H1 (cell line): ENCODE measurements around the gene TBC1D22A. TPM values are rescaled to one million over a fixed set of nuclear protein-coding genes. Genes with fewer than 3 reads are reported as not detected.

Source experiments
- CTCF ChIA-PET: fragments of 300-600 bp; sonication (Branson Sonifier 250); formaldehyde crosslinking; loops from one replicate; lab custom pipeline; 2021; ENCODE audit not compliant: partially characterized antibody; lab: Charles Lee
- POLR2A ChIA-PET: fragments of 300-600 bp; sonication (Branson Sonifier 250); formaldehyde crosslinking; loops from one replicate; lab custom pipeline; 2021; ENCODE audit warnings: inconsistent platforms; ENCODE audit not compliant: partially characterized antibody; lab: Charles Lee
- DNase-seq, 2 experiments: peaks; one replicate each; pipeline versions ENCODE4 v3.0.0 to v3.0.0-alpha.2; 2010 to 2022; ENCODE audit warnings: low spot score in 2 of 2, low read depth in 1 of 2, mixed read lengths in 1 of 2
- FAIRE-seq: peaks from 2 replicates; lab custom pipeline; 2011; peaks lifted over from hg19 to GRCh38; lab: Jason Lieb, UNC
- H2AFZ ChIP-seq: 2 replicates; pipeline ENCODE4 v1.8.1; 2012; ENCODE audit warnings: low read length, inconsistent platforms
- H2AK5ac ChIP-seq: 2 replicates; pipeline ENCODE4 v1.6.1; 2013; ENCODE audit warnings: low read depth, low read length
- H2BK120ac ChIP-seq: replicated peaks from 2 replicates; pipeline ENCODE3; 2013; ENCODE audit warnings: low read depth, low read length, inconsistent platforms
- H2BK12ac ChIP-seq: 2 replicates; pipeline ENCODE4 v1.6.1; 2013; ENCODE audit warnings: low read depth, low read length
- H2BK15ac ChIP-seq: 2 replicates; pipeline ENCODE4 v1.6.1; 2013; ENCODE audit warnings: low read length
- H2BK20ac ChIP-seq: 2 replicates; pipeline ENCODE4 v1.6.1; 2013; ENCODE audit warnings: low read length
- H2BK5ac ChIP-seq: 2 replicates; pipeline ENCODE4 v1.6.1; 2013; ENCODE audit warnings: low read depth, low read length
- H3K14ac ChIP-seq: 2 replicates; pipeline ENCODE4 v1.6.1; 2013; ENCODE audit warnings: inconsistent platforms; ENCODE audit not compliant: insufficient read length
- H3K18ac ChIP-seq: 2 replicates; pipeline ENCODE4 v1.6.1; 2013; ENCODE audit warnings: low read length; ENCODE audit errors: extremely low read depth
- H3K23ac ChIP-seq: 2 replicates; pipeline ENCODE4 v1.6.1; 2013; ENCODE audit warnings: inconsistent platforms; ENCODE audit not compliant: insufficient read length
- H3K23me2 ChIP-seq: 2 replicates; pipeline ENCODE4 v1.6.1; 2013; ENCODE audit warnings: low read depth, low read length
- H3K27ac ChIP-seq: 2 replicates; pipeline ENCODE4 v1.6.1; 2011; ENCODE audit warnings: low read depth, low read length, inconsistent platforms
- H3K27me3 ChIP-seq, 4 experiments: replicated peaks in 1 of 4; 1 replicate in 1 of 4; 2 replicates in 3 of 4; pipeline versions ENCODE4 v1.6.1 to v1.8.1; 2011 to 2013; ENCODE audit warnings: low read length in 3 of 4, mild to moderate bottlenecking in 3 of 4, inconsistent platforms in 2 of 4, mixed read lengths in 2 of 4, moderate library complexity in 1 of 4; ENCODE audit not compliant: control insufficient read depth in 3 of 4, insufficient read depth in 3 of 4; ENCODE audit errors: extremely low read depth in 1 of 4
- H3K36me3 ChIP-seq, 4 experiments: 2 replicates each; pipeline versions ENCODE4 v1.6.1 to v1.8.1; 2011 to 2013; ENCODE audit warnings: mild to moderate bottlenecking in 4 of 4, low read length in 3 of 4, moderate library complexity in 2 of 4, control low read depth in 1 of 4, inconsistent platforms in 1 of 4; ENCODE audit not compliant: insufficient read depth in 4 of 4, control insufficient read depth in 2 of 4
- H3K4ac ChIP-seq: replicated peaks from 2 replicates; pipeline ENCODE3; 2013; ENCODE audit warnings: low read length, low read depth, mixed read lengths, inconsistent platforms; ENCODE audit not compliant: insufficient read length
- H3K4me1 ChIP-seq, 4 experiments: replicated peaks in 1 of 4; 1 replicate in 1 of 4; 2 replicates in 3 of 4; pipeline versions ENCODE4 v1.6.1 to v1.8.1; 2011 to 2013; ENCODE audit warnings: low read length in 3 of 4, inconsistent platforms in 2 of 4, mixed read lengths in 1 of 4; ENCODE audit not compliant: insufficient read depth in 4 of 4, control insufficient read depth in 3 of 4
- H3K4me2 ChIP-seq, 2 experiments: 2 replicates each; pipeline versions ENCODE4 v1.6.1 to v1.8.1; 2011 to 2013; ENCODE audit warnings: low read depth in 2 of 2, low read length in 2 of 2, control low read depth in 1 of 2, inconsistent platforms in 1 of 2, mild to moderate bottlenecking in 1 of 2; ENCODE audit not compliant: insufficient read depth in 1 of 2
- H3K4me3 ChIP-seq, 4 experiments: fragments of 200-600, 300-600 bp in 1 of 4; sonication (generic), shearing (Covaris generic), sonication (Bioruptor Twin) in 1 of 4; 2 replicates each; pipeline versions ENCODE4 v1.5.1 to v1.8.1; 2011 to 2016; ENCODE audit warnings: low read length in 4 of 4, low read depth in 3 of 4, control low read depth in 2 of 4, inconsistent platforms in 2 of 4, mild to moderate bottlenecking in 2 of 4, mixed read lengths in 1 of 4, moderate library complexity in 1 of 4; ENCODE audit not compliant: insufficient read depth in 2 of 4; ENCODE audit errors: extremely low read depth in 1 of 4
- H3K56ac ChIP-seq: replicated peaks from 2 replicates; pipeline ENCODE3; 2013; ENCODE audit warnings: low read depth, mild to moderate bottlenecking, mixed read lengths, low read length, inconsistent platforms; ENCODE audit not compliant: insufficient read length
- H3K79me1 ChIP-seq: 2 replicates; pipeline ENCODE4 v1.6.1; 2013; ENCODE audit warnings: low read depth, low read length, control low read depth
- H3K79me2 ChIP-seq, 2 experiments: 2 replicates each; pipeline versions ENCODE4 v1.6.1 to v1.8.1; 2012 to 2013; ENCODE audit warnings: low read length in 2 of 2, mild to moderate bottlenecking in 2 of 2, inconsistent platforms in 1 of 2; ENCODE audit not compliant: insufficient read depth in 2 of 2, control insufficient read depth in 1 of 2
- H3K9ac ChIP-seq, 4 experiments: replicated peaks in 1 of 4; 1 replicate in 1 of 4; 2 replicates in 3 of 4; pipeline versions ENCODE4 v1.6.1 to v1.8.1; 2011 to 2013; ENCODE audit warnings: low read depth in 3 of 4, low read length in 3 of 4, control low read depth in 2 of 4, mild to moderate bottlenecking in 2 of 4, moderate library complexity in 2 of 4, inconsistent platforms in 1 of 4; ENCODE audit errors: extremely low read depth in 1 of 4
- H3K9me3 ChIP-seq, 2 experiments: 2 replicates each; pipeline versions ENCODE4 v1.6.1 to v1.8.1; 2012 to 2013; ENCODE audit warnings: mild to moderate bottlenecking in 2 of 2, moderate library complexity in 2 of 2, control low read depth in 1 of 2, inconsistent platforms in 1 of 2, low read depth in 1 of 2, low read length in 1 of 2, mixed read lengths in 1 of 2; ENCODE audit not compliant: insufficient read depth in 2 of 2
- H4K20me1 ChIP-seq, 2 experiments: replicated peaks in 1 of 2; 2 replicates each; pipeline versions ENCODE3 to v1.8.1; 2011 to 2013; ENCODE audit warnings: inconsistent platforms in 2 of 2, low read length in 2 of 2, mild to moderate bottlenecking in 1 of 2; ENCODE audit not compliant: insufficient read depth in 2 of 2, control insufficient read depth in 1 of 2
- H4K5ac ChIP-seq: 2 replicates; pipeline ENCODE4 v1.6.1; 2013; ENCODE audit warnings: low read length, low read depth, mixed read lengths, inconsistent platforms; ENCODE audit not compliant: insufficient read length
- H4K8ac ChIP-seq: 2 replicates; pipeline ENCODE4 v1.8.0; 2013; ENCODE audit warnings: mild to moderate bottlenecking, moderate library complexity, low read length, inconsistent platforms; ENCODE audit not compliant: insufficient read depth; ENCODE audit errors: extremely low read depth
- H4K91ac ChIP-seq: replicated peaks from 2 replicates; pipeline ENCODE3; 2013; ENCODE audit warnings: low read length, mixed read lengths, inconsistent platforms; ENCODE audit not compliant: insufficient read length
- EZH2 ChIP-seq: fragments of 200-600 bp; sonication (generic); IDR thresholded peaks from 2 replicates; pipeline ENCODE4 v1.7.1; 2012; ENCODE audit warnings: low read depth, mild to moderate bottlenecking, moderate library complexity, low read length, inconsistent platforms; ENCODE audit not compliant: severe bottlenecking
- KDM1A ChIP-seq: fragments of 200-600, 300-600 bp; sonication (generic); IDR thresholded peaks from 2 replicates; pipeline ENCODE4 v1.7.1; 2016; ENCODE audit warnings: mild to moderate bottlenecking, low read length, borderline replicate concordance
- WGBS, 2 experiments: shearing (Covaris generic) in 1 of 2; methylation state at CpG; one replicate each; pipeline versions ENCODE4 v1.1.6 to v1.1.7; 2013 to 2015; ENCODE audit warnings: low lambda C conversion rate in 2 of 2, mixed read lengths in 2 of 2, inconsistent platforms in 1 of 2, low coverage in 1 of 2, missing lambda C conversion rate in 1 of 2; ENCODE audit not compliant: insufficient replicate concordance in 2 of 2, insufficient coverage in 1 of 2, insufficient read length in 1 of 2; ENCODE audit errors: extremely low coverage in 1 of 2, missing lambda C conversion rate in 1 of 2; 5-methylcytosine and 5-hydroxymethylcytosine counted together
- polyA plus RNA-seq, 7 experiments: library from polyadenylated mRNA; depleted of rRNA in 3 of 7; stranded (reverse) in 5 of 7; unstranded in 2 of 7; fragments of >200 nt in 5 of 7; fragments of 200-250 nt in 2 of 7; gene quantifications; 1 replicate in 5 of 7; 2 replicates in 1 of 7; 4 replicates in 1 of 7; pipeline versions ENCODE4 v1.2.1 to v1.2.3, GENCODE V29; 2011 to 2013; ENCODE audit warnings: missing spikeins in 2 of 7, mixed read lengths in 2 of 7
- total RNA-seq: library from RNA; stranded (reverse); fragmentation: NEBNext Ultra II Directional; extraction: Animal tissue kit (Norgen Biotek cat#: 25700); gene quantifications from 2 replicates; pipeline ENCODE4 v1.2.1, GENCODE V29; 2021

TBC1D22A gene
- total and polyA plus RNA-seq, 2 of the 8 experiments (the other 6 are each of a cell fraction or from before 2014, with no cell fraction given): 11.9 to 18.4 TPM

DNA sequence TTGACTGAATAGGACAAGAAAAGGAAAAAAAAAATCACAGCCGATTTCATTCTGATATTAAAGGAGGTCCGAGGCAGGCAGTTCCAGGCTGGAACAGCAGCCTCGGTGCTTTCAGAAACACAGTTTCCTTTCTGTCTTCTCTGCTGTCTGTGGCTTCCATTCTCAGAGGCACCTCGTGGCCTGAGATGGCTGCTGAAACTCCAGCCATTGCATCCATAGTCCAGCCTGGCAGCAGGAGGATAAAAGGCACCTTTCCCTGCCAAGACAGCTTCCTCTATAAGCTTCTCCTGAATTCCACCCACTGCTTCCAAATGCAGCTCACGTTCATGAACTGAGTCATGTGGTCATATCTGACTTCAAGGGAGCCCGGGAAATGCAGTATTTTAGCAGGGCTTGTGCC is 390.5 kb downstream of the TBC1D22A start:
- Histone ChIP-seq H3K4ac (no peak overlapping the region), H3K18ac (no peak overlapping the region), H3K14ac (no peak overlapping the region), H3K23ac (no peak overlapping the region), H3K27ac (no peak overlapping the region), H4K20me1 (peaks cover 2 to 3% of the 10 kb centered on the region in 2 experiments), H3K27me3 (no peaks in the 10 kb centered on the region), H4K5ac (no peak overlapping the region), H3K4me2 (no peak overlapping the region), H2AFZ (no peak overlapping the region), H3K9me3 (no peaks in the 10 kb centered on the region; a peak in 1 of 4 replicates), H3K36me3 (no peaks in the 10 kb centered on the region), H3K23me2 (no peaks in the 10 kb centered on the region; the same call in 1 of the 2 replicates), H2BK12ac (no peak overlapping the region), H3K56ac (no peak overlapping the region), H3K9ac (no peak overlapping the region), H2BK120ac (no peak overlapping the region), H3K4me1 (no peaks in the 10 kb centered on the region), H3K79me2 (no peaks in the 10 kb centered on the region), H4K8ac (no peak overlapping the region), H2AK5ac (no peak overlapping the region), H3K4me3 (no peak overlapping the region), H3K79me1 (no peaks in the 10 kb centered on the region), H4K91ac (no peak overlapping the region), H2BK15ac (no peak overlapping the region), H2BK5ac (no peak overlapping the region), H2BK20ac (no peak overlapping the region)
- FAIRE-seq: no peak
- CTCF ChIA-PET: interaction anchor here (0.7 kb wide), 1 partner anchor 301 kb away, joined by 7 read pairs; no protein-coding TSS in a partner anchor
- WGBS, 2 experiments: 47% methylated on average over 5 of the region's 6 CpGs; no CpG with 5 or more reads in 1 of the 2 experiments
- POLR2A ChIA-PET: no interaction called here
- DNase-seq: no peak
- TF ChIP-seq EZH2 (no peak), KDM1A (peak; percentile 45; the same call in 1 of the 2 replicates)
- TF ChIP-seq, all 59 proteins: peak for 1
